ENCODE data around the gene ZNF444.
"Not testable (repeated sequence)": the region's sequence is repeated elsewhere in the genome, so short reads cannot be mapped to it uniquely, and the experiment has no call there.

The ZNF444 gene

DNA sequence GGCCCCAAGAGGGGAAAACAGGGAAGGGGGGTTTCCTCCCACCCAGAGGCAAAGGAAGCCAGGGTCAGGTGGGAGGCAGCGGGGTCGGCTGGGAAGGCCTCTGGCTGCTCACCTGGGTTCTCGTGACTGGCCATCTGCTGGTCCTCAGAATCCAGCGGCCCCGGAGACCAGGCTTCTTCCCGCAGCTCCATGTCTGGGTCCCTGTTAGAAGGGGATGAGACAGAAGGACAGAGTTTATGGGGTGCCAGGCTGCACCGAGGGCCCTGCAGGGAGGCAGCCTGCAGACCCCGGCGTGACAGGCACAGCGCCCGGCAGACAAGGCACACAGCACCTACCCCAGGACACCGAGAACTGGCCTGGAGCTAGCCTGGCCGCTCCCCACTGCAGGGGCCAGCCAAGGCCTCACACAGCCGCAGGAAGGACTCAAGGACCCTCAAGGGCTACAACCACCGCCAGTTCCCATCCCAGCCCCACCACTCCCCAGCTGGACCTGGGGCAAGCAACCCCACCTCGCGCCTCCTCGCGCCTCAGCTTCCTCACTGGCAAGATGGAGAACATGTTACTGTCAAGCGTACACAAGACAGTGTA is 38.0 kb upstream of the ZNF444 start:
- DNase-seq (ENCODE audit: low read depth): no peak
- TF ChIP-seq, protein P1, sequence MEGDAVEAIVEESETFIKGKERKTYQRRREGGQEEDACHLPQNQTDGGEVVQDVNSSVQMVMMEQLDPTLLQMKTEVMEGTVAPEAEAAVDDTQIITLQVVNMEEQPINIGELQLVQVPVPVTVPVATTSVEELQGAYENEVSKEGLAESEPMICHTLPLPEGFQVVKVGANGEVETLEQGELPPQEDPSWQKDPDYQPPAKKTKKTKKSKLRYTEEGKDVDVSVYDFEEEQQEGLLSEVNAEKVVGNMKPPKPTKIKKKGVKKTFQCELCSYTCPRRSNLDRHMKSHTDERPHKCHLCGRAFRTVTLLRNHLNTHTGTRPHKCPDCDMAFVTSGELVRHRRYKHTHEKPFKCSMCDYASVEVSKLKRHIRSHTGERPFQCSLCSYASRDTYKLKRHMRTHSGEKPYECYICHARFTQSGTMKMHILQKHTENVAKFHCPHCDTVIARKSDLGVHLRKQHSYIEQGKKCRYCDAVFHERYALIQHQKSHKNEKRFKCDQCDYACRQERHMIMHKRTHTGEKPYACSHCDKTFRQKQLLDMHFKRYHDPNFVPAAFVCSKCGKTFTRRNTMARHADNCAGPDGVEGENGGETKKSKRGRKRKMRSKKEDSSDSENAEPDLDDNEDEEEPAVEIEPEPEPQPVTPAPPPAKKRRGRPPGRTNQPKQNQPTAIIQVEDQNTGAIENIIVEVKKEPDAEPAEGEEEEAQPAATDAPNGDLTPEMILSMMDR (IDR thresholded peaks at IDR 0.05; ENCODE audit: low read depth, low read length, missing control alignments): no peak
- no peak overlapping the region for H3K4me3 ChIP-seq (ENCODE audit: low read depth, low read length)

DNA sequence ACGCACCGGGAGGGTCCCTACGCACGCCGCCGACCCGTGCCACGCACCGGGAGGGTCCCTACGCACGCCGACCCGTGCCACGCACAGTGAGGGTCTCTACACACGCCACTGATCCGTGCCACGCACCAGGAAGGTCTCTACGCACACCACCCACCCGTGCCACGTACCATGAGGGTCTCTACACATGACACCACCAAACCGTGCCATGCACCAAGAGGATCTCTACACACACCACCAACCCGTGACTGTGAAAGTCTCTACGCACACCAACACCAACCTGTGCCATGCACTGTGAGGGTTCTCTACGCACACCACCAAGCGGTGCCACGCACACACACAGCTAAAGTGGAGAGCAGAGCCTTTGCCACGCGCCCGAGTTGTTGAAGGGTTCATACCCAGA is 36.7 kb upstream of the ZNF444 start:
- TF ChIP-seq, protein P1 (IDR thresholded peaks at IDR 0.05; ENCODE audit: low read depth, low read length, missing control alignments): no peak
- H3K4me3 ChIP-seq (ENCODE audit: low read depth, low read length): no peak overlapping the region
- DNase-seq (ENCODE audit: low read depth): no peak

DNA sequence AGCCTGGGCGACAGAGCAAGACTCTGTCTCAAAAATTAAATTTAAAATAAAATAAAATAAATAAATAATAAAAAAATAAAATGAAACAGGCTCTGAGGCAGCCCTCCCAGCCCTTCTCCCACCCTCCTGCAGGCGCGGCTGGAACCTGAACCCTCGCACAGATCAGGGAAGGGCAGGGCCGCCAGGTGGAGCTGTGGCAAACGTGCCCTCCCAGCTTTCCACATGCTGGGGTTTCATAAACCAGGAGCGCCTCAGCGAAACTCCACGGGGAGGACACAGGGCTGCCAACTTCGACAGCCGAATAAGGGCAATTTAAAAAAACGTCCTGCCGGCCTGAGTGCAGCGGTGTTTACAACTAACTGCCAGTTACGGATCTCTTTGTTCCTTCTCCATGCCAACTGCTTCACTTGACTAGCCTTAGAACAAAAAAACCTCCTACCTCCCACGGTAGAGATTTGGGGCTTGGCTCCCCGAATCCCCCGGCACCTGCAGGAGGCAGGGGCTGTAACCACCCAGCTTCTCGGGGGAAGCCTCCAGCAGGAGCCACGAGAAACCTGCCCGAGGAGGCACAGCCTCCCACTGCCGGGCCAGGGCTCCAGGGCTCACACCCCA is 35.9 kb upstream of the ZNF444 start:
- TF ChIP-seq, protein P1 (IDR thresholded peaks at IDR 0.05; ENCODE audit: low read depth, low read length, missing control alignments): peak; percentile 66
- no peak overlapping the region for H3K4me3 ChIP-seq (ENCODE audit: low read depth, low read length)
- DNase-seq (ENCODE audit: low read depth): no peak

DNA sequence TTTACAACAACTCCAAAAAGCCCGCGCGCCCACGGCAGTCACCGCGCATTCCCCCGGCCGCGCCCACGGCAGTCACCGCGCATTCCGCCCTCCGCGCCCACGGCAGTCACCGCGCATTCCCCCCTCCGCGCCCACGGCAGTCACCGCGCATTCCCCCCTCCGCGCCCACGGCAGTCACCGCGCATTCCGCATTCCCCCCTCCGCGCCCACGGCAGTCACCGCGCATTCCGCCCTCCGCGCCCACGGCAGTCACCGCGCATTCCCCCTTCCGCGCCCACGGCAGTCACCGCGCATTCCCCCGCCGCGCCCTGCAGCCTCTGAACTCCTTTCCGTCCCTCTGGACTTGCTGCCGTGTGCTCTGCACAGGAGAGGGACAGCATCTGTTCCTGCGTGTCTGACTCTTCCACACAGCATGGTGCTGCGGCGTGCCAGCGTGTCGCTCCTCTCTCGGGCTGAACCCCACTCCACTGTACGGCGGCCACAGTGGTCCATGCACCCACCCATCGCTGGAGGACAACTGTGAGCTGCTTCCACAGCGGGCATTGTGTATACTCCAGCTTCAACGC is 35.2 kb upstream of the ZNF444 start:
- not testable (repeated sequence) for DNase-seq (ENCODE audit: low read depth); H3K4me3 ChIP-seq (ENCODE audit: low read depth, low read length)

DNA sequence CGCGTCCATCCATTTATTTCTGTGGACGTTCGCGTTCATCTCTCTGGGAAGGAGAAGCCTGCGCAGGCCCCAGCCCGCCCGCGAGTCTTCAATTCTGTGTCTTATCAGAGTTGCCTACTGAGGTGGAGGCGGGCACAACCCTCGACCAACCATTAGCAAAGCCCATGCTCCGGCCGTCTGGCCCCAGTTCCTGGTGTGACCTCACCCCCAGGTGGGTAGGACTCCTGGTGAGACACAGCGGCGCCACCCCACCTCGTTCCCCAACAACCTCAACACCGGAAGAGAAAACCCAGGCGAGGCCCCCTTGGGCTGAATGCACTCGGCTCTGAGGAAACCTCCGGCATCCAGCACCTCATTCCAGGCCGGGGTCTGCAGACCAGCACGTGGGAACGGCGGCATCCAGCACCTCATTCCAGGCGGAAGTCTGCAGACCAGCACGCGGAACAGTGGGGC is 34.7 kb upstream of the ZNF444 start:
- TF ChIP-seq, protein P1 (IDR thresholded peaks at IDR 0.05; ENCODE audit: low read depth, low read length, missing control alignments): no peak
- H3K4me3 ChIP-seq (ENCODE audit: low read depth, low read length): no peak overlapping the region; the same call in 1 of the 2 replicates
- no peak for DNase-seq (ENCODE audit: low read depth)

DNA sequence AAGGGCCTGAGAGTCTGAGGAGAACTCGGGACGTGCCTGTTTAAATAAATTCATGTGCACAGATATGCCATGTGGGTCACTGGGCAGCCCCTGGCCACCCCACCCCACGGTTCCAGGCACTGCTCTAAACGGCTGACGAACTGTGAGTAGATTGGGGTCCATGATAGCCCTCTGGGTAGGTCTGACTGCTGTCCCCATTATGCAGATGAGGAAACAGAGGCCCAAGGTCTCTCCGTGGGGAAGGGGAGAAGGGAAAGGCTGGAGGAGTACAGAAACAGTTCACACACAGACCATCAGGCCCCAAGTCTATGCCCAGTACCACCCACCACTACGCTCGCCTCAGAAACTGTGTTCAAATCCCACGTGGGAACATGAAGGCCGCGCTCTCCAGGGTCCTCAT is 34.1 kb upstream of the ZNF444 start:
- no peak for DNase-seq (ENCODE audit: low read depth)
- TF ChIP-seq, protein P1 (IDR thresholded peaks at IDR 0.05; ENCODE audit: low read depth, low read length, missing control alignments): no peak

DNA sequence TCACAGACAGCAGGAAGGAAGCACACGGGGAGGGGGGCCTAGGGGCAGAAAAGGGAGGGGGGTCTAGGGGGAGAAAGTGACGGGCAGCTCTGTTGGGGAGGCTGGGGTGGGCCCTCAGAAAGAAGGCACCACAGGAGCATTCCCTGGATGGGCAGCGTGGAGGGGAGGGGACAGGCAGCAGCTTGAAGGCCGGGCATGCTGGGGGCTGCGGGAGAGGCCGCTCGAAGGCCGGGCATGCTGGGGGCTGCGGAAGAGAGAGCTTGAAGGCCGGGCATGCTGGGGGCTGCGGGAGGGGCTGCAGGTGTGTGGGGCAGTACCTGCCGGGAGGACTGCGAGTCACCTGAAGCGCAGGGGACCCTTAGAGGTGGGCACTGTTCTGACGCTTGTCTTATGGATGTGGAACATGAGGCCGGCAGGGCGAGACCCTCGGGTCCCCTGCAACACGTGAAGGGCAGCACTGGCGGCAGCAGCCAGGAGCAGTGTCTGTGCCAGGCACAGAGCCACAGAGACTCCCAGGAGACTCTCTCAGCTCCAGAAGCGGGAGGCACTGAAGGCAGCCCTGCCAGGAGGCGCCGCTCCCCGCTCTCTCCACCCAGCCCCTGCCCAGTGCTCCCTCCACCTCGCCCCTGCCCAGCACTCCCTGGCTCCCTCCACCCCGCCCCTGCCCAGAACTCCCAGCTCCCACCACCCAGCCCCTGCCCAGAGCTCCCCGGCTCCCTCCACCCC is 33.3 kb upstream of the ZNF444 start:
- no peak for DNase-seq (ENCODE audit: low read depth)
- H3K4me3 ChIP-seq (ENCODE audit: low read depth, low read length): no peak overlapping the region
- TF ChIP-seq, protein P1 (IDR thresholded peaks at IDR 0.05; ENCODE audit: low read depth, low read length, missing control alignments): no peak

More for the DNA sequence above, 34.1 kb upstream of the ZNF444 start:
- no peak overlapping the region for H3K4me3 ChIP-seq (ENCODE audit: low read depth, low read length)
